Ishikawa (cell line): Measurements from ENCODE around the gene SLC12A5.

Experiments
- CEBPB ChIP-seq: IDR thresholded peaks from 2 replicates; pipeline ENCODE4 v1.6.1; 2012
- EGR1 ChIP-seq: IDR thresholded peaks from 2 replicates; pipeline ENCODE4 v1.6.1; 2012
- EP300 ChIP-seq: IDR thresholded peaks from 2 replicates; pipeline ENCODE4 v1.6.1; 2012; ENCODE audit warnings: borderline replicate concordance
- FOXM1 ChIP-seq: IDR thresholded peaks from 2 replicates; pipeline ENCODE4 v1.6.1; 2012; ENCODE audit warnings: low read depth, borderline replicate concordance
- NFIC ChIP-seq: IDR thresholded peaks from 2 replicates; pipeline ENCODE4 v1.6.1; 2012
- RAD21 ChIP-seq: IDR thresholded peaks from 2 replicates; pipeline ENCODE4 v1.6.1; 2012; ENCODE audit warnings: low read depth
- TAF1 ChIP-seq: IDR thresholded peaks from 2 replicates; pipeline ENCODE4 v1.6.1; 2012; ENCODE audit warnings: low read depth, mild to moderate bottlenecking
- TCF12 ChIP-seq: IDR thresholded peaks from 2 replicates; pipeline ENCODE4 v1.6.1; 2012; ENCODE audit warnings: low read depth
- TEAD4 ChIP-seq: IDR thresholded peaks from 2 replicates; pipeline ENCODE4 v1.6.1; 2012
- ZBTB7A ChIP-seq: IDR thresholded peaks from 2 replicates; pipeline ENCODE4 v1.6.1; 2012; ENCODE audit warnings: low read depth
- TF ChIP-seq, protein P1 (sequence below): IDR thresholded peaks from 2 replicates; pipeline ENCODE4 v1.6.1; 2012; ENCODE audit warnings: low read depth, mild to moderate bottlenecking
- TF ChIP-seq, protein P2 (sequence below): IDR thresholded peaks from 2 replicates; pipeline ENCODE4 v1.6.1; 2012
- TF ChIP-seq, protein P3 (sequence below): IDR thresholded peaks from 2 replicates; pipeline ENCODE4 v1.6.1; 2012

DNA sequence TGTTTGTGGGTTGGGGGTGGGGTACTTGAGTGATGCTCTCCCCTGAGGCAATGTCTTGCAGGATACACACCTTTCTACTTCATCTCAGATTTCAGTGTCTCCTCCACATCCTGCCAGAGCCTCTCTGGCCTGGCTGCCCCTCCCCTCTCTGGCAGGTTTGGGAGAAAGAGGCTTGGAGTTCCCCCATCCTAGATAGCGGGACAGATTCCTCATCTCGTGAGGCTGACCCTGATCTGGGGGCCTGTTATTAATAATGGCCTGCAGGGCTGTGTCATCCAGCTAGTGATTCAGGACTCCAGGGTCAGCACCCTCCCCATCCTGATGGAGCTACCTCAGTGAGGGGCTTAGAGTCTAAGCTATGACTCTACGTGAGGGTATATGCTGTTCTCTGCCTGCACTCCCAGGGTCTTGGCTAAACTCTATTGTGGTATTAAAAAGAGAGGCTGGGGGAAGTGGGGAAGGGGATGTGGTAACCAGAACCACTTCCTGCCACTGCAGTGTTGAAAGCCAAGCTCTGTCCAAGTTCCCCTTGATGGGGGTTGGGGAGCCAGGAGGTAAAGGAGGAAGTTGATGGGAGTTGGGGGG lies 24.0 kb upstream of the SLC12A5 start:
- no peak for TF ChIP-seq EGR1
- no peak for TF ChIP-seq CEBPB
- TF ChIP-seq, protein P1, sequence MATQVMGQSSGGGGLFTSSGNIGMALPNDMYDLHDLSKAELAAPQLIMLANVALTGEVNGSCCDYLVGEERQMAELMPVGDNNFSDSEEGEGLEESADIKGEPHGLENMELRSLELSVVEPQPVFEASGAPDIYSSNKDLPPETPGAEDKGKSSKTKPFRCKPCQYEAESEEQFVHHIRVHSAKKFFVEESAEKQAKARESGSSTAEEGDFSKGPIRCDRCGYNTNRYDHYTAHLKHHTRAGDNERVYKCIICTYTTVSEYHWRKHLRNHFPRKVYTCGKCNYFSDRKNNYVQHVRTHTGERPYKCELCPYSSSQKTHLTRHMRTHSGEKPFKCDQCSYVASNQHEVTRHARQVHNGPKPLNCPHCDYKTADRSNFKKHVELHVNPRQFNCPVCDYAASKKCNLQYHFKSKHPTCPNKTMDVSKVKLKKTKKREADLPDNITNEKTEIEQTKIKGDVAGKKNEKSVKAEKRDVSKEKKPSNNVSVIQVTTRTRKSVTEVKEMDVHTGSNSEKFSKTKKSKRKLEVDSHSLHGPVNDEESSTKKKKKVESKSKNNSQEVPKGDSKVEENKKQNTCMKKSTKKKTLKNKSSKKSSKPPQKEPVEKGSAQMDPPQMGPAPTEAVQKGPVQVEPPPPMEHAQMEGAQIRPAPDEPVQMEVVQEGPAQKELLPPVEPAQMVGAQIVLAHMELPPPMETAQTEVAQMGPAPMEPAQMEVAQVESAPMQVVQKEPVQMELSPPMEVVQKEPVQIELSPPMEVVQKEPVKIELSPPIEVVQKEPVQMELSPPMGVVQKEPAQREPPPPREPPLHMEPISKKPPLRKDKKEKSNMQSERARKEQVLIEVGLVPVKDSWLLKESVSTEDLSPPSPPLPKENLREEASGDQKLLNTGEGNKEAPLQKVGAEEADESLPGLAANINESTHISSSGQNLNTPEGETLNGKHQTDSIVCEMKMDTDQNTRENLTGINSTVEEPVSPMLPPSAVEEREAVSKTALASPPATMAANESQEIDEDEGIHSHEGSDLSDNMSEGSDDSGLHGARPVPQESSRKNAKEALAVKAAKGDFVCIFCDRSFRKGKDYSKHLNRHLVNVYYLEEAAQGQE = no peak
- TF ChIP-seq, protein P2, sequence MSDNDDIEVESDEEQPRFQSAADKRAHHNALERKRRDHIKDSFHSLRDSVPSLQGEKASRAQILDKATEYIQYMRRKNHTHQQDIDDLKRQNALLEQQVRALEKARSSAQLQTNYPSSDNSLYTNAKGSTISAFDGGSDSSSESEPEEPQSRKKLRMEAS = no peak
- no peak for TF ChIP-seq EP300
- TF ChIP-seq ZBTB7A = no peak
- TF ChIP-seq TCF12 = no peak
- no peak for TF ChIP-seq TEAD4
- TF ChIP-seq RAD21 = no peak
- no peak for TF ChIP-seq TAF1
- TF ChIP-seq NFIC = no peak
- TF ChIP-seq, protein P3, sequence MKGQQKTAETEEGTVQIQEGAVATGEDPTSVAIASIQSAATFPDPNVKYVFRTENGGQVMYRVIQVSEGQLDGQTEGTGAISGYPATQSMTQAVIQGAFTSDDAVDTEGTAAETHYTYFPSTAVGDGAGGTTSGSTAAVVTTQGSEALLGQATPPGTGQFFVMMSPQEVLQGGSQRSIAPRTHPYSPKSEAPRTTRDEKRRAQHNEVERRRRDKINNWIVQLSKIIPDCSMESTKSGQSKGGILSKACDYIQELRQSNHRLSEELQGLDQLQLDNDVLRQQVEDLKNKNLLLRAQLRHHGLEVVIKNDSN = no peak
- TF ChIP-seq FOXM1 = no peak
